ENCODE results near the gene PTPRD. TPM values are rescaled to one million over a fixed set of nuclear protein-coding genes. Genes with fewer than 3 reads are reported as not detected.

Gene PTPRD
- total and polyA plus RNA-seq, 2 donors (not counting 1 experiment from before 2014, with no cell fraction given), result 0.35 to 4.8 TPM

DNA sequence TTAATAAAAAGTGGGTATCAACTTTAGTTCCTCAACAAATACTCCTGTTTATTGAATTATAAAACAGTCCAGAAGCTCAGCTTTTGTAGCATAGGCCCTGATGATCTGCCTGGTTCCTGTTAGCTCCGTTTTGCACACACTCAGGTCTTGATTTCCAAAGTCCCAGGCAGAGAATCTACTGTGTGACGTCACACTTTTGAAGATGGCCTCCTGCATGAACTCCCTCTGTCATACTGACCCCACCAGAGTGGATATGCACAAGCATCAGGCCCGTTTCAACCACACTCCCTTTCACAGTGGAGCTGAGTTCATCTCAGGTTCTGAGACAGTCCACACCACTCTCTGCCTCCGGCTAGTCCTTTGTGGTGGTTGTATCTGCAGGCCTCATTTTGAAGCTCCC, 353.1 kb downstream of the PTPRD start:
- H3K27ac ChIP-seq (ENCODE audit: insufficient read depth, low read length), result no peak overlapping the region
- H3K36me3 ChIP-seq (ENCODE audit: control insufficient read depth, insufficient read depth, low read length), result no peaks in the 10 kb centered on the region
- no peak overlapping the region for H3K4me3 ChIP-seq (replicated peaks in 1 of 4; ENCODE audit: control extremely low read depth in 1 of 4, insufficient read depth in 1 of 4, low read depth in 3 of 4, low read length in 4 of 4)
- H2AFZ ChIP-seq (ENCODE audit: low read length), result no peak overlapping the region
- no peak for DNase-seq (ENCODE audit: low read depth in 2 of 2)
- H3K4me1 ChIP-seq (ENCODE audit: control insufficient read depth, extremely low read depth, insufficient read depth, low read length), result no peaks in the 10 kb centered on the region
- H3K79me2 ChIP-seq (ENCODE audit: control insufficient read depth, insufficient read depth, low read length), result no peaks in the 10 kb centered on the region
- no peak overlapping the region for H3K4me2 ChIP-seq (ENCODE audit: extremely low read depth, insufficient read depth, low read length)
- no peak overlapping the region for H3K9ac ChIP-seq (ENCODE audit: insufficient read depth, low read length)
- TF ChIP-seq EZH2 (IDR thresholded peaks at IDR 0.05; ENCODE audit: low read length, missing control alignments), result no peak
- TF ChIP-seq, protein P1, sequence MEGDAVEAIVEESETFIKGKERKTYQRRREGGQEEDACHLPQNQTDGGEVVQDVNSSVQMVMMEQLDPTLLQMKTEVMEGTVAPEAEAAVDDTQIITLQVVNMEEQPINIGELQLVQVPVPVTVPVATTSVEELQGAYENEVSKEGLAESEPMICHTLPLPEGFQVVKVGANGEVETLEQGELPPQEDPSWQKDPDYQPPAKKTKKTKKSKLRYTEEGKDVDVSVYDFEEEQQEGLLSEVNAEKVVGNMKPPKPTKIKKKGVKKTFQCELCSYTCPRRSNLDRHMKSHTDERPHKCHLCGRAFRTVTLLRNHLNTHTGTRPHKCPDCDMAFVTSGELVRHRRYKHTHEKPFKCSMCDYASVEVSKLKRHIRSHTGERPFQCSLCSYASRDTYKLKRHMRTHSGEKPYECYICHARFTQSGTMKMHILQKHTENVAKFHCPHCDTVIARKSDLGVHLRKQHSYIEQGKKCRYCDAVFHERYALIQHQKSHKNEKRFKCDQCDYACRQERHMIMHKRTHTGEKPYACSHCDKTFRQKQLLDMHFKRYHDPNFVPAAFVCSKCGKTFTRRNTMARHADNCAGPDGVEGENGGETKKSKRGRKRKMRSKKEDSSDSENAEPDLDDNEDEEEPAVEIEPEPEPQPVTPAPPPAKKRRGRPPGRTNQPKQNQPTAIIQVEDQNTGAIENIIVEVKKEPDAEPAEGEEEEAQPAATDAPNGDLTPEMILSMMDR (conservative IDR thresholded peaks at IDR 0.05 in 1 of 2, IDR thresholded peaks at IDR 0.05 in 1 of 2; ENCODE audit: low read depth in 1 of 2, low read length in 2 of 2), result no peak
- no peaks in the 10 kb centered on the region for H3K27me3 ChIP-seq (ENCODE audit: control insufficient read depth, insufficient read depth, low read length)
- H4K20me1 ChIP-seq (ENCODE audit: control insufficient read depth, extremely low read depth, insufficient read depth, low read length), result no peaks in the 10 kb centered on the region
- no peaks in the 10 kb centered on the region for H3K9me3 ChIP-seq (ENCODE audit: control insufficient read depth, insufficient read depth, low read depth, low read length)

- no peaks in the 10 kb centered on the region for H3K79me2 ChIP-seq (ENCODE audit: control insufficient read depth, insufficient read depth, low read length)
- no peaks in the 10 kb centered on the region for H3K4me1 ChIP-seq (ENCODE audit: control insufficient read depth, extremely low read depth, insufficient read depth, low read length)
- no peak overlapping the region for H3K4me2 ChIP-seq (ENCODE audit: extremely low read depth, insufficient read depth, low read length)
- H2AFZ ChIP-seq (ENCODE audit: low read length), result no peak overlapping the region
- no peaks in the 10 kb centered on the region for H3K9me3 ChIP-seq (ENCODE audit: control insufficient read depth, insufficient read depth, low read depth, low read length)
- no peak for TF ChIP-seq EZH2 (IDR thresholded peaks at IDR 0.05; ENCODE audit: low read length, missing control alignments)
- H3K27ac ChIP-seq (ENCODE audit: insufficient read depth, low read length), result no peak overlapping the region
- H4K20me1 ChIP-seq (ENCODE audit: control insufficient read depth, extremely low read depth, insufficient read depth, low read length), result no peaks in the 10 kb centered on the region
- H3K9ac ChIP-seq (ENCODE audit: insufficient read depth, low read length), result no peak overlapping the region
- no peaks in the 10 kb centered on the region for H3K36me3 ChIP-seq (ENCODE audit: control insufficient read depth, insufficient read depth, low read length)
- no peak for DNase-seq (ENCODE audit: low read depth in 2 of 2)
- H3K27me3 ChIP-seq (ENCODE audit: control insufficient read depth, insufficient read depth, low read length), result no peaks in the 10 kb centered on the region
- no peak overlapping the region for H3K4me3 ChIP-seq (replicated peaks in 1 of 4; ENCODE audit: control extremely low read depth in 1 of 4, insufficient read depth in 1 of 4, low read depth in 3 of 4, low read length in 4 of 4)
Measured at GRCh38 chr9:10255758-10256157, 357.0 kb downstream of the PTPRD start.

DNA sequence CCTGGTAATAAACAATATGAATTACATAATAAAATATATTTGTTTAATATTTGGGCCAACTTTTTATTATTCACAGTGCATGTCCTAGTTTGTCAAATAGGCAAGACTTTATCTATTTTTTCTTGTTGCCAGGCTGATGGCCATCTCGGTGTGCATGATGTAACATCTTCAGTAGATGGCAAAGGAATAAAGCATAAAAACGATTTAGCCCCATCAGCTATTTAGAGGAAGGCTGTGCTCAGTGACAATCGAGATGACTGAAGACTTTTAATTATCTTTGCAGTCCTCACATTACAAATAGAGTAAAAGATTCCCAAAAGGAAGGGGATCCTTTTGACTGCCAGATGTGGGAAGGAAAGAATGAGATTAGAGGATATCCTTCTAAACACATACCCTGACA, 358.5 kb downstream of the PTPRD start:
- Histone ChIP-seq H3K27ac (ENCODE audit: insufficient read depth, low read length) (no peak overlapping the region), H4K20me1 (ENCODE audit: control insufficient read depth, extremely low read depth, insufficient read depth, low read length) (no peaks in the 10 kb centered on the region), H3K4me1 (ENCODE audit: control insufficient read depth, extremely low read depth, insufficient read depth, low read length) (no peaks in the 10 kb centered on the region), H2AFZ (ENCODE audit: low read length) (no peak overlapping the region), H3K79me2 (ENCODE audit: control insufficient read depth, insufficient read depth, low read length) (no peaks in the 10 kb centered on the region), H3K4me2 (ENCODE audit: extremely low read depth, insufficient read depth, low read length) (no peak overlapping the region), H3K27me3 (ENCODE audit: control insufficient read depth, insufficient read depth, low read length) (no peaks in the 10 kb centered on the region), H3K36me3 (ENCODE audit: control insufficient read depth, insufficient read depth, low read length) (no peaks in the 10 kb centered on the region), H3K9ac (ENCODE audit: insufficient read depth, low read length) (no peak overlapping the region), H3K9me3 (ENCODE audit: control insufficient read depth, insufficient read depth, low read depth, low read length) (no peaks in the 10 kb centered on the region), H3K4me3 (replicated peaks in 1 of 4; ENCODE audit: control extremely low read depth in 1 of 4, insufficient read depth in 1 of 4, low read depth in 3 of 4, low read length in 4 of 4) (no peak overlapping the region)
- no peak for DNase-seq (ENCODE audit: low read depth in 2 of 2)
- TF ChIP-seq EZH2 (IDR thresholded peaks at IDR 0.05; ENCODE audit: low read length, missing control alignments), result no peak
- TF ChIP-seq, protein P1 (conservative IDR thresholded peaks at IDR 0.05 in 1 of 2, IDR thresholded peaks at IDR 0.05 in 1 of 2; ENCODE audit: low read depth in 1 of 2, low read length in 2 of 2), result no peak

All from fibroblast of lung (primary cell).